Lower leg skin (tissue), 4 donors: ENCODE measurements around the gene CLN6. TPM values are rescaled to one million over a fixed set of nuclear protein-coding genes. Genes with fewer than 3 reads are reported as not detected.

Experiments used
- DNase-seq, 2 donors: peaks; one replicate each; pipeline ENCODE4 v3.0.0-alpha.2; 2019; ENCODE audit warnings: low spot score in 2 of 2
- H3K4me3 ChIP-seq: fragments of 200-600 bp; sonication (generic); 2 replicates; pipeline ENCODE4 v1.5.1; 2017; ENCODE audit warnings: mild to moderate bottlenecking, low read depth; ENCODE audit not compliant: poor library complexity, severe bottlenecking
- POLR2A ChIP-seq, 2 donors: fragments of 450-650 bp; IDR thresholded peaks; one replicate each; pipeline ENCODE4 v1.6.1; 2016 to 2017; ENCODE audit warnings: antibody characterized with exemption in 2 of 2, mild to moderate bottlenecking in 1 of 2, moderate library complexity in 1 of 2
- WGBS, 2 donors: methylation state at CpG; one replicate each; pipeline ENCODE4 v1.1.5; 2018; 5-methylcytosine and 5-hydroxymethylcytosine counted together
- intact Hi-C: fragments of 100-400 bp; cut with DNase I; formaldehyde crosslinking; loops from one replicate; pipeline ENCODE4 v1.15.0; 2023; ENCODE audit warnings: low total_unique reads
- total RNA-seq, 4 donors: library from RNA; depleted of rRNA; stranded (reverse); fragments of >200 nt; gene quantifications; one replicate each; pipeline ENCODE4 v1.1.0, GENCODE V29; 2016
- TF ChIP-seq, protein P1 (sequence below), 3 donors: fragments of 450-650 bp; IDR thresholded peaks; one replicate each; pipeline ENCODE4 v1.5.1; 2016; ENCODE audit warnings: antibody characterized with exemption in 3 of 3, mild to moderate bottlenecking in 3 of 3, moderate library complexity in 2 of 3

Gene CLN6
- total RNA-seq, 4 donors from 2014 or later, result 9.9 to 22.5 (median 15.1) TPM

DNA sequence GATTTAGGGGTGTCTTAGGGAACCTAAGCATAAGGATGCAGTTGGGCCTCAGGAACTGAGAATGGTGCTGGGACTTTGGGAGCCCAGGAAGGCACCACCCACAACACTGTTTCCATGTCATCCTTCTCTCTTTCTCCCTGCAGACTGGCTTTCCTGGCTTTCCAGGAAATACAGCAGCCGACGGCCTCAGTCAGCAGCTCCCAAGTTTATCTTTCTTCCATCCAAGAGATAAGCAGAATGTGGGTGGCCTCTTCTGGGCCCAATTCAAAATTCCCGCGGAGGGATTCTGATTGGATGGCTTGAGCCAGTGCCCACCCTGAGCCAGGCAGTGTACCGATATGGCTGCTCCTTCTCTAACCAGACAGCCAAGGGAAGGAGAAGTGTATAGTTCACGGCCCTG lies 4.5 kb upstream of the CLN6 start:
- no peak for TF ChIP-seq POLR2A (IDR thresholded peaks at IDR 0.05)
- TF ChIP-seq, protein P1, sequence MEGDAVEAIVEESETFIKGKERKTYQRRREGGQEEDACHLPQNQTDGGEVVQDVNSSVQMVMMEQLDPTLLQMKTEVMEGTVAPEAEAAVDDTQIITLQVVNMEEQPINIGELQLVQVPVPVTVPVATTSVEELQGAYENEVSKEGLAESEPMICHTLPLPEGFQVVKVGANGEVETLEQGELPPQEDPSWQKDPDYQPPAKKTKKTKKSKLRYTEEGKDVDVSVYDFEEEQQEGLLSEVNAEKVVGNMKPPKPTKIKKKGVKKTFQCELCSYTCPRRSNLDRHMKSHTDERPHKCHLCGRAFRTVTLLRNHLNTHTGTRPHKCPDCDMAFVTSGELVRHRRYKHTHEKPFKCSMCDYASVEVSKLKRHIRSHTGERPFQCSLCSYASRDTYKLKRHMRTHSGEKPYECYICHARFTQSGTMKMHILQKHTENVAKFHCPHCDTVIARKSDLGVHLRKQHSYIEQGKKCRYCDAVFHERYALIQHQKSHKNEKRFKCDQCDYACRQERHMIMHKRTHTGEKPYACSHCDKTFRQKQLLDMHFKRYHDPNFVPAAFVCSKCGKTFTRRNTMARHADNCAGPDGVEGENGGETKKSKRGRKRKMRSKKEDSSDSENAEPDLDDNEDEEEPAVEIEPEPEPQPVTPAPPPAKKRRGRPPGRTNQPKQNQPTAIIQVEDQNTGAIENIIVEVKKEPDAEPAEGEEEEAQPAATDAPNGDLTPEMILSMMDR (IDR thresholded peaks at IDR 0.05), result no peak
- no peak overlapping the region for H3K4me3 ChIP-seq
- peak; percentile 3 to 46 for DNase-seq
- intact Hi-C loops, result no loop called here
- 77 to 78% methylated on average over 6 of the region's 6 CpGs for WGBS, 2 donors

DNA sequence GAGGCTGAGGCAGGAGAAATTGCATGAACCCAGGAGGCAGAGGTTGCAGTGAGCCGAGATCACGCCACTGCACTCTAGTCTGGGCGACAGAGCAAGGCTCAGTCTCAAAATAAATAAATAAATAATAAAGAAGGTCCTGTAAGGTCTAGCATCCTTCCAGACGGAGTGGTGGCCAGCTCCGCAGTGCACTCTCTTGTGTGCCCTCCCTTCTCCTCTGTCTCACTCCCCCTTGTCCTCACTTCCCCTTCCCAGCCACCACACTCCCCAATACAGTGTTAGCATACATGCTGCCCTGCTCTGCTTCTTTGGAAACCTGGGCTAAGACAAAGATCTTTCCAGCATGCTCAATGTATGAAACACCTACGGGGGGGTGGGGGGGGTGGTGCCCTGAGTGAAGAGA lies 3.4 kb upstream of the CLN6 start:
- TF ChIP-seq, protein P1 (IDR thresholded peaks at IDR 0.05), result no peak
- TF ChIP-seq POLR2A (IDR thresholded peaks at IDR 0.05), result no peak
- H3K4me3 ChIP-seq, result no peak overlapping the region
- DNase-seq, result peak in 1 of 2 donors; percentile 25

DNA sequence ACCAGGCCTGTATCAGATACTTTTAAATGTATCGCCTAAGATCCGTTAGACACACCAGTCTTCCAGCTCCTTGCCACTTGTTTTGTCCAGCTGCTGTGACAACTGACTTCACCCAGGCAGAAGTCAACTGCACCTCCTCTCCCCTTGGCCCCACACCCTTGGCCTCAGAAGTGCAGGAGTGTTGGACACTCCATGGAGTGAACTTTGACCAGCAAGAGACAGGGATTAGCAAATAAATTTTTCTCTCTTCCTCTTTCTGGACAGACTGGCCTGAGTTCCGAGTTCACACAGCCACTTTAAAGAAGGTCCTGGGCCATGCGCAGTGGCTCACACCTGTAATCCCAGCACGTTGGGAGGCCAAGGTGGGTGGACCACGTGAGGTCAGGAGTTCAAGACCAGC lies 2.9 kb upstream of the CLN6 start:
- intact Hi-C loops, result no loop called here

More for the DNA sequence above, 3.4 kb upstream of the CLN6 start:
- intact Hi-C loops, result no loop called here
- 87 to 96% methylated on average over 6 of the region's 6 CpGs for WGBS, 2 donors

DNA sequence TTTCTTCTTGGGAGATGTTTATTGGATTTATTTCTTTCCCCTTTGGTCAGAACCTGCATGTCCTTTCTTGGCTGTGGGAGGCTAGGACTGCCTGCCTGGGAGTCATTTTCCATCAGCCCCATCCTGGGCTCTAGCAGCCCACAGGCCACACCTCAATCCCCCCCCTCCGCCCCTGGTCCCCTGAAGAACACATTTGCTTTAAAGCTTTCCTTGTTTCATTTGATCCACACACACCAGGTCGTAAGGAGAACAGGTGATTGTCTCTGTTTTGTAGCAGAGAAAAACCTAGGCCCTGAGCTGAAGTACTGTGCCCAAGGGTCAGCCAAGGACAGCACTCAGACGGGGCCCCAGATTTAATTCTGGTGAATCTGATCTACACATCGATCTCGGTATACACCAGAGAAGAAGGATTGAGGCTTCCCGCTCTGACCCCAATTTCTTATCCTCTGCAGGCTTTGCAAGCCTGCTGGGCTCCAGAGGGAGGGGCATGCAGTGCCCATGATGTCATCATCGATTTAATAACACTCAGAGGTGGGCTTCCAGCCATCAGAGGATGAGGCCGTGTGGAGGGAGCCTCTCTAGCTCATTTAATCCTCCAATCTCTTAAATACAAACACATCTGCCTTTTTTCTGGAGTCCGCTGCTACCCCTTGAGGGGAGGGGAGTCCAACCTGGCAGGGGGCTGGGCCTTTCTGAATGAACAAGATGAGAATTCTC lies 1.7 kb upstream of the CLN6 start:
- H3K4me3 ChIP-seq, result no peak overlapping the region
- peak; percentile 12 to 58 for DNase-seq
- intact Hi-C loops, result no loop called here
- WGBS, 2 donors, result 76 to 77% methylated on average over 9 of the region's 9 CpGs
- TF ChIP-seq, protein P1 (IDR thresholded peaks at IDR 0.05), result no peak
- no peak for TF ChIP-seq POLR2A (IDR thresholded peaks at IDR 0.05)

More for the DNA sequence above, 2.9 kb upstream of the CLN6 start:
- WGBS, 2 donors, result 87 to 90% methylated on average over 6 of the region's 6 CpGs
- DNase-seq, result peak in 1 of 2 donors; percentile 14
- H3K4me3 ChIP-seq, result no peak overlapping the region
- TF ChIP-seq POLR2A (IDR thresholded peaks at IDR 0.05), result no peak
- TF ChIP-seq, protein P1 (IDR thresholded peaks at IDR 0.05), result no peak

DNA sequence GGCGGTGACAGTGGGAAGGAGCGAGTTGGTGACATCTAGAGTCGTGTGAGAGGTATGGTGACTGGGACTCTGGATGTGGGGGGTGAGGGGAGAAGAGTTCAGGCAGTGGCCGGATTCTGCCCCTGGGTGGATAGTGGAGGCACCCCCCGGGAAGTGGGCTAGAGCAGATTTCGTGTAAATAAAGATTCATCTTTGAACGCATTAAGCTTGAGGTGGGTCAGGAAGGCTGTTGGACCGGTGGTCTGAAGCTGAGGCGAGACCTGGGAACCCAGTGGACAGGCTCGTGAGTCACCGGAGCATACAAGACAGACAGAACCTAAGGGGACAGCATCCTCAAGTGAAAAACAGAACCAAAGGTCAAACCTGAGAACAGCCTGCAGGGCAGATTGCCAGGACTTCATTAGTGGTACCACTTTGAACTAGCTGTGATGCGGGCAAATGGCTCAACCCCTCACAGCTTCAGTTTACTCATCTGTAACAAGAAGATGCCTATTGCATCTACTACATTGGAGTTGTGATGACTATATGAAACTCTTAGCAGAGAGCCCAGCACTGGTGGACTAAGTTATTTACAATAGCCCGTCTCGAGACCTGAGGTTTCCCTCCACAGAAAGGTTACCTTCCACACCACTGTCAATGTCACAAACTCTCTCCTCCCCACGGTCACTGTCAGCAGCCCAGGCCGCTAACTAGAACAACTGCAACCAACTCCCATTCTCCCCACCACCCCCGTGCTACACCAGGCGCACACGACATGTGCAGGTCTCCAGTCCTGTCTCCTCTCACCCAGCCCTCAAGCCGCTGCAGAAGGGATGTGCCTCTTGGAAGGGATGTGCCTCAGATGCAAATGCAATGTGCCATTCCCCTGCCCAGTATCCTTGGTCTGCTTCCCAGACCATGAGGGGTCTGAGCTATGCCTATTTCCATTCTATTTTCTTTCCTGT lies 901 bp upstream of the CLN6 start:
- peak overlapping the region; percentile 34 for H3K4me3 ChIP-seq
- no peak for TF ChIP-seq POLR2A (IDR thresholded peaks at IDR 0.05)
- TF ChIP-seq, protein P1 (IDR thresholded peaks at IDR 0.05), result no peak
- 54 to 57% methylated on average over 20 of the region's 20 CpGs for WGBS, 2 donors
- intact Hi-C loops, result no loop called here
- DNase-seq, result peak; percentile 38 to 88
